ENCODE data around the gene SETBP1. TPM values are rescaled to one million over a fixed set of nuclear protein-coding genes. Genes with fewer than 3 reads are reported as not detected.

Gene SETBP1
- total RNA-seq, 1 donor from 2014 or later: 12.0 TPM

DNA sequence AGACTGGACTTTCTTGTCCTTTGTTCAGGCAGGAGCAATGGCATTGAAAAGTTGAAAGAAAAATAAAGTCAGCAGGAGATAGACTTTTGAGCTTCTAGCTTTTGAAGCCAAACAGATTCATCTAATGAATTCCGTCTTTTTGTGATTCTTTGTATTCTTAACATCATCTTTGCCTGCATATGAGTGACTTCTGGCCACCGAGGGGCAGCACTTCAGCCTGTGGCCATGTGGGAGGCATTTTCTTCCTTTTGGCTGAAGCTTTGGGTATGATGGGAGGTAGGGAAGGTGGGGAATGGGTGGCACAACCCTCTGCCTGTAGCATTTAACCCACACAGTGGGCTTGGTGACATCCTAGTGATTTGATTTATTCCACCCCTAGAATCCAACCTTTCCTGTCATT is 220.6 kb downstream of the SETBP1 start:
- Histone ChIP-seq H3K4me1 (peaks cover 28% of the 10 kb centered on the region), H3K9me3 (ENCODE audit: low read depth) (no peaks in the 10 kb centered on the region), H3K36me3 (no peaks in the 10 kb centered on the region), H3K27me3 (no peaks in the 10 kb centered on the region), H3K79me2 (ENCODE audit: low read depth) (no peaks in the 10 kb centered on the region), H2AFZ (replicated peaks) (no peak overlapping the region), H3K27ac (no peak overlapping the region), H4K20me1 (ENCODE audit: low read depth) (no peaks in the 10 kb centered on the region), H3K4me2 (no peak overlapping the region), H3K4me3 (no peak overlapping the region), H3K9ac (no peak overlapping the region), H3F3A (ENCODE audit: low read depth) (peaks cover 13% of the 10 kb centered on the region)
- DNase-seq (ENCODE audit: low spot score): no peak
- no peak for TF ChIP-seq EZH2 (IDR thresholded peaks at IDR 0.05)
- no peak for TF ChIP-seq EZH2phosphoT487 (IDR thresholded peaks at IDR 0.05)
- TF ChIP-seq CTCF (IDR thresholded peaks at IDR 0.05): peak; percentile 38
- Mint-ChIP-seq H3K36me3 (peaks cover 5% of the 10 kb centered on the region), H3K4me1 (peaks cover 30% of the 10 kb centered on the region), H3K27ac (peak overlapping the region; percentile 55), H3K27me3 (ENCODE audit: insufficient read depth, low read depth) (no peaks in the 10 kb centered on the region), H3K9me3 (no peaks in the 10 kb centered on the region), H3K4me3 (no peak overlapping the region)

DNA sequence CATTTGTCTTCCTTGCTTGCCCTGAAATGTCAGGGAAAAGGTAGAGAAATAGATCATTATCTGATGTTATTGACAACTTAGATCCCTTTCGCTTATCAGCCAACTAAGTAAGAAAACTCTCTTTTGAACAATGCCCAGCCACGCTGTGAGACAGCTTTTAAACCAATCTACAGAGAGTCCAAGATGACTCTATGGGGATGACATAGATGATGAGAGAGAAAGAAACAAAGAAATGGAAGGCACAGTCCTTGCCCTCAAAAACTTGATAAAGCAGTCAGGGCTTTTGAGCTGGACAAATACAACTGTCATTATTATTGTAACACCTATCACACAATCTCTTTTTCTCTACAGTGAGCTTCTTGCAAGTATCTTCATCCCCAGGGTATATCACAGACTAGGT is 222.6 kb downstream of the SETBP1 start:
- Histone ChIP-seq H4K20me1 (ENCODE audit: low read depth) (no peaks in the 10 kb centered on the region), H3K36me3 (no peaks in the 10 kb centered on the region), H3K4me3 (no peak overlapping the region), H3K4me2 (no peak overlapping the region), H2AFZ (replicated peaks) (no peak overlapping the region), H3K4me1 (peaks cover 17% of the 10 kb centered on the region), H3K9ac (no peak overlapping the region), H3K79me2 (ENCODE audit: low read depth) (no peaks in the 10 kb centered on the region), H3F3A (ENCODE audit: low read depth) (peaks cover 10% of the 10 kb centered on the region), H3K27me3 (no peaks in the 10 kb centered on the region), H3K9me3 (ENCODE audit: low read depth) (no peaks in the 10 kb centered on the region), H3K27ac (no peak overlapping the region)
- Mint-ChIP-seq H3K27ac (no peak overlapping the region), H3K9me3 (peaks cover 3% of the 10 kb centered on the region), H3K27me3 (ENCODE audit: insufficient read depth, low read depth) (no peaks in the 10 kb centered on the region), H3K4me1 (peaks cover 20% of the 10 kb centered on the region), H3K4me3 (no peak overlapping the region), H3K36me3 (peaks cover 5% of the 10 kb centered on the region)
- no peak for TF ChIP-seq EZH2phosphoT487 (IDR thresholded peaks at IDR 0.05)
- no peak for TF ChIP-seq EZH2 (IDR thresholded peaks at IDR 0.05)
- no peak for TF ChIP-seq CTCF (IDR thresholded peaks at IDR 0.05)
- no peak for DNase-seq (ENCODE audit: low spot score)

DNA sequence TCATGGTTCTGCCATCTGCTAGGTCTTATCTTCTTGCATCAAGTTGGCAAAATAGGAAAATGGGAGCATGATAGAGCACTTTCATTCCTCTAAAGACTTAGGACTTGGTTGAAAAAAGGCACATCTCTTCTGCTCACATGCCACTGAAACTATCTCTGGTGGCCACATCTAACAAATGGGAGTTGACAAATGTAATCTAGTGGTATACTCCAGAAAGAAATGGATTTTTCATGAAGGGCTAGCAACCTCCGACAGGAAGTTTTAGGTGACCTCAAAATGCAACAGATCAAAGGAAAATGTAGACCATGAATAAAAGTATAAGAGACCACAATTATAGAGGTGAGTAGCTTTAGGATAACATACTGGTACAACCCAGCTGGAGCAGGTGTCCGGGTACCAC is 224.1 kb downstream of the SETBP1 start:
- H3K27me3 Mint-ChIP-seq (ENCODE audit: insufficient read depth, low read depth): no peaks in the 10 kb centered on the region
- no peak for DNase-seq (ENCODE audit: low spot score)
- H3K9me3 Mint-ChIP-seq: peaks cover 3% of the 10 kb centered on the region
- Histone ChIP-seq H3K4me2 (no peak overlapping the region), H3K27me3 (no peaks in the 10 kb centered on the region), H3K27ac (no peak overlapping the region), H3K4me3 (no peak overlapping the region), H3K79me2 (ENCODE audit: low read depth) (no peaks in the 10 kb centered on the region), H2AFZ (replicated peaks) (no peak overlapping the region), H3K9ac (no peak overlapping the region), H4K20me1 (ENCODE audit: low read depth) (no peaks in the 10 kb centered on the region), H3F3A (ENCODE audit: low read depth) (no peaks in the 10 kb centered on the region), H3K36me3 (no peaks in the 10 kb centered on the region), H3K4me1 (peaks cover 4% of the 10 kb centered on the region), H3K9me3 (ENCODE audit: low read depth) (no peaks in the 10 kb centered on the region)
- H3K4me3 Mint-ChIP-seq: no peak overlapping the region
- H3K36me3 Mint-ChIP-seq: peaks cover 5% of the 10 kb centered on the region
- no peak for TF ChIP-seq EZH2phosphoT487 (IDR thresholded peaks at IDR 0.05)
- no peak for TF ChIP-seq CTCF (IDR thresholded peaks at IDR 0.05)
- no peak for TF ChIP-seq EZH2 (IDR thresholded peaks at IDR 0.05)
- no peak overlapping the region for H3K27ac Mint-ChIP-seq
- H3K4me1 Mint-ChIP-seq: peaks cover 12% of the 10 kb centered on the region

Data from neural progenitor cell (in vitro differentiated cells).